IPS-11a (cell line): Measurements from ENCODE around the gene MN1.

Experiments used
- H3K4me3 ChIP-seq: one replicate; pipeline ENCODE4 v1.5.1; 2013; ENCODE audit warnings: low read depth, low read length, control low read depth

MN1 gene

GRCh38 chr22:27801616-27802345, at the start of gene MN1:
TSS of gene MN1 (minus strand) at chr22:27801756. CDS start at chr22:27800543, 1,213 bp downstream.
- peak within 1 kb of the TSS; percentile 46 for H3K4me3 ChIP-seq

GRCh38 chr22:27850000-27850521, 48.5 kb upstream of the MN1 start:
- H3K4me3 ChIP-seq, result no peak overlapping the region

- H3K4me3 ChIP-seq, result no peak overlapping the region
Observed at GRCh38 chr22:27848005-27848404, 46.4 kb upstream of the MN1 start.

DNA sequence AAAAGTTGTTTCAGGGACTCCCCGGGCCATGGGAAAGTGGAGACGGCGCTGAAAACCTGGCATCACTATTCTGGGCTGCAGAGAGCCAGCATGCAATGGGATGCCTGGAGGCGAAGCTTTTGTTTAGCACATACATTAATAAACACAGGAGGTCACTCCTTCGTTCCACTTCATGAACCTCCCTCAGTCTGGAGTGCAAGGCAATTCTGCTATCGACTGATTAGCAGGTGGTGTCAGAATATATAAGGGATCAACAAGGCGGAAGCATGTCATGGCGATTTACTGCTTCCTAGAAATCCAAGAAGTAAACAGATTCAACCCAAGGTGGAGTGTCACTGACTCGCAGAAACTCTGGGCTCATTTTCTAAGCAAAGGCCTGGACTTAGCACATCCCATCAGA, 45.4 kb upstream of the MN1 start:
- no peak overlapping the region for H3K4me3 ChIP-seq

- no peak overlapping the region for H3K4me3 ChIP-seq
Observed at GRCh38 chr22:27846248-27846757, 44.7 kb upstream of the MN1 start.

DNA sequence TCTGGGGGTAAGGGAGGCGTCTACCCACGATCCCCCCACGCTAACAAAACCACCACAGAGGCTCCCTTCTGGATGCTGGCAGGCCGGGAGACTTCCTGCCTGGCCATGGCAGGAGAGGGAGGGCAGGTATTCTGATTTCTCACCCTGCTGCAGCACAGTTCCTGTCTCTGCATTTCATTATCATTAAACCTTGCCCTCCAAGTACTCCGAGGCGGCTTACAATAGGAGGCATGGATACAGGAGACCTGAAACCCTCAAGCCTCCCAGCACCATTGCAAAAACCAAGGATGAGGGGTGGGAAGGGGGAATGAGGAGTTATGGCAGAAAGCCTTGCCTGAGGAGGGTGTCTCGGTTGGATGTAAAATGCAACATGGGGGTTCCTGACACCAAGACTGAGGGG, 44.1 kb upstream of the MN1 start:
- no peak overlapping the region for H3K4me3 ChIP-seq

DNA sequence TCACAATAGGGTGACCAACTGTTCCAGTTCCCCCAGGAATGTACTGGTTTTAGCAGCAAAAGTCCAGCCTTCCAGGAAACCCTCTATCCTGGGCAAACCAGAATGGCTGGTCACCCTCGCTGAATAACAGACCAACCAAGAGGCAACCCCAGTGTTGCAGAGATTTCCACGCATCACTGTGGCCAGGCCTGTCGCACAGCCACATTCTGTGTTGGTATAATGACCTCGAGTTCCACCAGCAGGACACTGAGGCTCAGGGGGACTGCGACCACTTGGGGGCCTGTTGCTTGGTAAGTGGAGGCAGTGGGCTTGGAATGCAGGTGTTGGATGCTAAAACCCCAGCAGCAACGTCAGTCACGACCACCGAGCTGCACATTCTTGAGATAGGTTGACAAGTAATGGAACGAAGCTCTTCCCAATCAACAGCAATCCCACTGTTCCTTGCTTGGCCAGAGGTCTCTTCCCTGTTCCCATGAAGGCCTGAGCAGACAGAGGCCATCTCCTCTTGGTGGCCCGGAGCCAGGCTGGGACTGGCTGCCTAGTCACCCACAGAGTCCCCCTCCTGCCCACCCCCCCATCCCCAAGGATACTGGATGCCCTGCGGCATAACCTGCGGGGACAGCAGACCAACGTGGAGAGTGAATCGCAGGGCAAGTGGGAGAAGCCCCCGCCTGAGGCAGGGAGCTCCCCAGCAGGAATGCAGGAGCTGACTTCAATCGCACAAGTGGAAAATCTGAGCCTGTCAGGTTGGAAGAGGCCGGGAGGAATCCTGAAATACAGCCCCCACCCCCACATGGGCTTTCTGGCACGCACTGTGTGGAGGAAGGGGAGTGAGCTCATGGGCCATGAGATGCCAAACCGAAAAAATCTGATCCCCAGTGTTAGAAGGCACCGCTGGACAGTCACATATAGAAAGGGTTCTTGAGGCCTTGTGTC, 43.4 kb upstream of the MN1 start:
- H3K4me3 ChIP-seq, result no peak overlapping the region

GRCh38 chr22:27844256-27844655, 42.7 kb upstream of the MN1 start:
- no peak overlapping the region for H3K4me3 ChIP-seq

- no peak overlapping the region for H3K4me3 ChIP-seq
Observed at GRCh38 chr22:27843441-27843840, 41.9 kb upstream of the MN1 start.

GRCh38 chr22:27842669-27843431, 41.3 kb upstream of the MN1 start:
- H3K4me3 ChIP-seq, result no peak overlapping the region

DNA sequence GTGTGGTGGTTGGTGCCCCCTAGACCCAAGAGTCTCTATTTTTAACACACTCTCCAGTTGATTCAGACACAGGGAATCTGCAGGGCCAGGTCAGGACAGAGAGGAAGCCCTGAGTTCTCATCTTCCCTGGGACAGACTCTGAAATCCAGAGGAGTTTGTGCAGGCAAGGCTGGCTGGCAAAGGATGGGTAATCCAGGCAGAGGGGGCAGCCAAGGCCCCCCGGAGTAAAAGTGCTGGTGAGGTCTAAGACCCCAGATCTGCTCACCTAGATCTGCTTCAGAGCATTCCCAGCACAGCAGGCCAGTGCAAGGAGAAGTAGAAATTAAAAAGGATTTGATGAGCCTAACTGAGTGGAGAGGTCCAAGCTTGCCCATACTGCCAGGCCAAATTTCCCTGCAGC, 40.6 kb upstream of the MN1 start:
- H3K4me3 ChIP-seq, result no peak overlapping the region

- no peak overlapping the region for H3K4me3 ChIP-seq
Observed at GRCh38 chr22:27840436-27840835, 38.9 kb upstream of the MN1 start.

DNA sequence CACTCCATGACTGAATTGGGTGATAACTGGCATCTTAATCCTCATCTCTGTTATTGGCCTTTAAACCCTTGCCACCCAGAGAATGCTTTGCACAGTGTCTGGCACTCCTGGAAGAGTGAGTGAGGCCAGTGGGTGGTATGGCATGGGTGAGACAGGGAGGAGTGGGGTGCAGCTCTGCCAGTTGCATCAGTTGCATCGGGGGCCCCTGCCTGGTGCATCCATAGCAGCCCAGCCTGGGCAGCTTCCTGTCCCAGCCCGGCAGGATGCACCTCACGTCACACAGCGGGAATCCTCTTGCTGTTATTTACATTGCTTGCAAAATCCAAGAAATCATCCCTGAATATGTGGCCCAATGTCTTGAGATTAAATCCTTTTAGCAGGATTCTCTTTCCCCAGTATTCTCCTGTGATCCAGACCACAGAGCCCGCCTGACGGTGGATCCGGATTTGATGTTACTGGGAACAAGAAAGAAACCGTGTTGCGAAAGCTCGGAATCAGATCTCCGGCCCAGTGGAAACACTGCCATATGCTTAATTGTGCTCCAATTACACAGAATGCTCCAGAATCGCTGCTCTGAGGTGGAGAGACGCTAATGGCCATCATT, 37.6 kb upstream of the MN1 start:
- H3K4me3 ChIP-seq, result no peak overlapping the region

GRCh38 chr22:27836181-27836580, 34.6 kb upstream of the MN1 start:
- H3K4me3 ChIP-seq, result no peak overlapping the region

DNA sequence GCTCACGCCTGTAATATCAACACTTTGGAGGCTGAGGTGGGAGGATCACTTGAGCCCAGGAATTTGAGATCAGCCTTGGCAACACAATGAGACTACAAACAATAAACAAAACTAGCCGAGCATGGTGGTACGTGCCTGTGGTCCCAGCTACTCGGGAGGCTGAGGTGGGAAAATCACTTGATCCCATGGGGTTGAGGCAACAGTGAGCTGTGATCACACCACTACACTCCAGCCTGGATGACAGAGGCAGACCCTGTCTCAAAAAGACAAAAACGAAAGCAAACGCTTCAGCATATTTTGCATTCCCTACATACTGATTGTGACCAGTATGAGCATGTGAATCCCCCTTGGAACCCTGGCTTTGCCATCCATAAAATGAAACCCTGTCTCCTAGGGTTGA, 33.9 kb upstream of the MN1 start:
- no peak overlapping the region for H3K4me3 ChIP-seq

- no peak overlapping the region for H3K4me3 ChIP-seq
Observed at GRCh38 chr22:27834364-27835185, 33.0 kb upstream of the MN1 start.

DNA sequence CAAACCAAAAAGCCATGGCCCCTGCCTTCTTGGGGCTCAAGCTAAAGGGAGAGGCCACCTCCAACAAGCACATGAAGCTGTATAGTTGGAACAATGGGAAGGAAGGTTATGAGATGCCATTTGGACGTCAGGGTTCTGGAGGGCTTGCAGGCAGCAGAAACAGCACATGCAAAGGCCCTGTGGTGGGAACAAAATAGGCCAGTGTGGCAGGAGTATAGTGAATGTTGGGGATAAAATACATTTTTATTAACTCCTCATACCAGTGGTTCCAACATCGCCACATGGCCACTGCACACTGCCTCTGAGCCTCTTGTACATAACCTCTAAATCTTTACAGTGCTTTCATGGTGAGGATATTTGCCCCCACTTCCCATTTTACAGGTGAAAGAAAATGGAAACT, 32.2 kb upstream of the MN1 start:
- H3K4me3 ChIP-seq, result no peak overlapping the region

DNA sequence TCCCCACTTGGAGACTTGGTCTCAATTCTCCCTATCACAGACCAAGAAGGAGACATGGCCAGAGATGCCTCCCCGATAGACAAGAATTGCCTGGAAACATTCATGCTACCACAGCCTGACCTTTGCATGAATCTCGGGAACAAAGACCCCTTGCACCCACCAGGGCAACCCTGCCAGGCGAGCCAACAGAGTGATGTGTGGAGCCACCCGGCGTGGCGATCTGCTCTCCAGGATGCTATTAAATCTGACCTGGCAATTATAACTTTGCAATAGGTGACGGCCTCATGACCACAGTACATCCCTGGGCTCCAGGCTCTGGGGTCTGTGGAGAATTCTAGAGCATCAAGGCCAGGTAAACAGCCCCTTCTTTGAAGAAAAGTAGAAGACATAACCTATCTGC, 31.1 kb upstream of the MN1 start:
- H3K4me3 ChIP-seq, result no peak overlapping the region

DNA sequence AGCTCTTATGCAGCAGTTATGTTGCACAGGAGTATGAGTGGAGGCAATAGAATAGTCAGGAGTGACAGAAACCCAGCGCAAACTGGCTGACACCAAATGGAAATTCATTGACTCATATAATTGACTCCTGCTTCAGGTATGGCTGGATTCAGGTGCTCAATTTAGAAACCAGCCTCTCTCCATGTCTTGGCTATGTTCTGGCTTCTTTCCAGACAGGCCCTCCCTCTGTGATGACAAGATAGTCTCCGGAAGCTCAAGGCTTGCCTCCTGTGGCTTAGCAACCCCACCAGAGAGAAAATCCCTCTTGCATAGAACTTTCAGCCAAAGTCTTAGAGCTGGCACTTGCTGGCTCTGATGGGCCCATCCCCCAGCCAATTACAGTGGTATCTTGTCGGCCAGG, 28.1 kb upstream of the MN1 start:
- H3K4me3 ChIP-seq, result no peak overlapping the region
